Ishikawa (cell line): Measurements from ENCODE around the gene NOP14.

Experiments
- CEBPB ChIP-seq: IDR thresholded peaks from 2 replicates; pipeline ENCODE4 v1.6.1; 2012
- CREB1 ChIP-seq: IDR thresholded peaks from 2 replicates; pipeline ENCODE4 v1.6.1; 2012; ENCODE audit warnings: low read depth
- EGR1 ChIP-seq: IDR thresholded peaks from 2 replicates; pipeline ENCODE4 v1.6.1; 2012
- EP300 ChIP-seq: IDR thresholded peaks from 2 replicates; pipeline ENCODE4 v1.6.1; 2012; ENCODE audit warnings: borderline replicate concordance
- FOXM1 ChIP-seq: IDR thresholded peaks from 2 replicates; pipeline ENCODE4 v1.6.1; 2012; ENCODE audit warnings: low read depth, borderline replicate concordance
- NFIC ChIP-seq: IDR thresholded peaks from 2 replicates; pipeline ENCODE4 v1.6.1; 2012
- RAD21 ChIP-seq: IDR thresholded peaks from 2 replicates; pipeline ENCODE4 v1.6.1; 2012; ENCODE audit warnings: low read depth
- TAF1 ChIP-seq: IDR thresholded peaks from 2 replicates; pipeline ENCODE4 v1.6.1; 2012; ENCODE audit warnings: low read depth, mild to moderate bottlenecking
- TCF12 ChIP-seq: IDR thresholded peaks from 2 replicates; pipeline ENCODE4 v1.6.1; 2012; ENCODE audit warnings: low read depth
- TEAD4 ChIP-seq: IDR thresholded peaks from 2 replicates; pipeline ENCODE4 v1.6.1; 2012
- USF1 ChIP-seq: IDR thresholded peaks from 2 replicates; pipeline ENCODE4 v1.6.1; 2012
- YY1 ChIP-seq: IDR thresholded peaks from 2 replicates; pipeline ENCODE4 v1.6.1; 2012; ENCODE audit warnings: low read depth
- ZBTB7A ChIP-seq: IDR thresholded peaks from 2 replicates; pipeline ENCODE4 v1.6.1; 2012; ENCODE audit warnings: low read depth
- TF ChIP-seq, protein P1 (sequence below): IDR thresholded peaks from 2 replicates; pipeline ENCODE4 v1.6.1; 2012
- TF ChIP-seq, protein P2 (sequence below): IDR thresholded peaks from 2 replicates; pipeline ENCODE4 v1.6.1; 2012; ENCODE audit warnings: low read depth, mild to moderate bottlenecking

Gene NOP14

GRCh38 chr4:2968381-2968780, 5.2 kb upstream of the NOP14 start:
- TF ChIP-seq, protein P1, sequence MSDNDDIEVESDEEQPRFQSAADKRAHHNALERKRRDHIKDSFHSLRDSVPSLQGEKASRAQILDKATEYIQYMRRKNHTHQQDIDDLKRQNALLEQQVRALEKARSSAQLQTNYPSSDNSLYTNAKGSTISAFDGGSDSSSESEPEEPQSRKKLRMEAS: no peak
- no peak for TF ChIP-seq EP300
- no peak for TF ChIP-seq TAF1
- TF ChIP-seq ZBTB7A: no peak
- no peak for TF ChIP-seq NFIC
- TF ChIP-seq TEAD4: no peak
- no peak for TF ChIP-seq EGR1
- TF ChIP-seq RAD21: no peak
- TF ChIP-seq FOXM1: no peak
- no peak for TF ChIP-seq TCF12
- TF ChIP-seq, protein P2, sequence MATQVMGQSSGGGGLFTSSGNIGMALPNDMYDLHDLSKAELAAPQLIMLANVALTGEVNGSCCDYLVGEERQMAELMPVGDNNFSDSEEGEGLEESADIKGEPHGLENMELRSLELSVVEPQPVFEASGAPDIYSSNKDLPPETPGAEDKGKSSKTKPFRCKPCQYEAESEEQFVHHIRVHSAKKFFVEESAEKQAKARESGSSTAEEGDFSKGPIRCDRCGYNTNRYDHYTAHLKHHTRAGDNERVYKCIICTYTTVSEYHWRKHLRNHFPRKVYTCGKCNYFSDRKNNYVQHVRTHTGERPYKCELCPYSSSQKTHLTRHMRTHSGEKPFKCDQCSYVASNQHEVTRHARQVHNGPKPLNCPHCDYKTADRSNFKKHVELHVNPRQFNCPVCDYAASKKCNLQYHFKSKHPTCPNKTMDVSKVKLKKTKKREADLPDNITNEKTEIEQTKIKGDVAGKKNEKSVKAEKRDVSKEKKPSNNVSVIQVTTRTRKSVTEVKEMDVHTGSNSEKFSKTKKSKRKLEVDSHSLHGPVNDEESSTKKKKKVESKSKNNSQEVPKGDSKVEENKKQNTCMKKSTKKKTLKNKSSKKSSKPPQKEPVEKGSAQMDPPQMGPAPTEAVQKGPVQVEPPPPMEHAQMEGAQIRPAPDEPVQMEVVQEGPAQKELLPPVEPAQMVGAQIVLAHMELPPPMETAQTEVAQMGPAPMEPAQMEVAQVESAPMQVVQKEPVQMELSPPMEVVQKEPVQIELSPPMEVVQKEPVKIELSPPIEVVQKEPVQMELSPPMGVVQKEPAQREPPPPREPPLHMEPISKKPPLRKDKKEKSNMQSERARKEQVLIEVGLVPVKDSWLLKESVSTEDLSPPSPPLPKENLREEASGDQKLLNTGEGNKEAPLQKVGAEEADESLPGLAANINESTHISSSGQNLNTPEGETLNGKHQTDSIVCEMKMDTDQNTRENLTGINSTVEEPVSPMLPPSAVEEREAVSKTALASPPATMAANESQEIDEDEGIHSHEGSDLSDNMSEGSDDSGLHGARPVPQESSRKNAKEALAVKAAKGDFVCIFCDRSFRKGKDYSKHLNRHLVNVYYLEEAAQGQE: no peak
- TF ChIP-seq CEBPB: no peak
- no peak for TF ChIP-seq CREB1
- no peak for TF ChIP-seq USF1
- TF ChIP-seq YY1: no peak

DNA sequence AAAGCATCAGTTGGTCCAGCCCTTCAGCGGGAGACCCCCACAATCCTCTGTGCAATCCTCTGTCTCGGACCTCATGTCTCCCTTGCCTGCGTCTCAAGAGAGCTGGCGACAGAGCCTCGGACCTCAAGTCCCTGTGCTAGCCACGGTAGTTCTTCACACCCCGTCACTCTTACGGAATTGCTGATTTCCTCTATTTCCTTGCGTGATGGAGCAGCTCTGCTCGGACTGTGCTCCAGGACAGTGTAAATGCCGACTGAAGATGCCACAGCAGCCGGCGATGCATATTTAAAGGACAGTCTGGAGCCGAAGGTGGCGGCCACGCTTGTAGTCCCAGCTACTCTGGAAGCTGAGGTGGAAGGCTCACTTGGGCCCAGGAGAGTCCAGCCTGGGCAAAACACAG, 2.1 kb upstream of the NOP14 start:
- TF ChIP-seq CEBPB (no peak), USF1 (no peak), ZBTB7A (no peak), EP300 (no peak), NFIC (no peak), TCF12 (no peak), EGR1 (no peak), CREB1 (no peak), FOXM1 (no peak), RAD21 (no peak), TEAD4 (no peak), YY1 (no peak), TAF1 (no peak)
- TF ChIP-seq, protein P1: no peak
- TF ChIP-seq, protein P2: no peak

- TF ChIP-seq TAF1: no peak
- TF ChIP-seq EGR1: no peak
- no peak for TF ChIP-seq EP300
- TF ChIP-seq RAD21: no peak
- no peak for TF ChIP-seq NFIC
Measured at GRCh38 chr4:2964706-2965258, 1.6 kb upstream of the NOP14 start.

DNA sequence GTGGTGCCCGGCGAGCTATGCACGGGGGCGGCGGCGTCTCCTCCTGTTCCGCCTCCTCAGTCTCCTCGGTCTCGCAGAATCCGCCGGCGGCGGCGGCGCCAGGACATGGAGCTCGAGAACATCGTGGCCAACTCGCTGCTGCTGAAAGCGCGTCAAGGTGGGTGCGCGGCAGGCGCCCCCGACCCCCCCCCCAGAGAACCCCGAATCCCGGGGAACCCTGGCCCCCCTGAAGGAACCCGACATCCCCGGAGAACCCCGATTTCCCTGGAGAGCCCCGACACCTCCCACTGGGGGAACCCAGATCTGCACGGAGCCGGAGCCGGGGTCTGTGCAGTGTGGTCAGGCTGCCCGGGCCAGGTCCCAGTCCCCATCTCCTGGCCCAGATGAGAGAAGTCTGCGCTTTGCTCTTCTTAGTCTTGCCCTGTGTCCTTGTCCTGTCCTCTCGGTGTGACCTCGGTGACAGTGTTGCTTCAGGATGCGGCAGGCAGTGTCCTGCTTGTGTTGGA, 813 bp upstream of the NOP14 start:
- no peak for TF ChIP-seq ZBTB7A
- no peak for TF ChIP-seq CREB1
- no peak for TF ChIP-seq FOXM1
- peak; percentile 30; the same call in 1 of the 2 replicates for TF ChIP-seq TAF1
- no peak for TF ChIP-seq RAD21
- no peak for TF ChIP-seq EP300
- 0 out of 2 replicates have a peak, but pooled peaks have one; percentile 46 for TF ChIP-seq EGR1
- TF ChIP-seq, protein P1: no peak
- TF ChIP-seq TEAD4: no peak

- TF ChIP-seq TCF12: no peak
- TF ChIP-seq ZBTB7A: no peak; the same call in 1 of the 2 replicates
- TF ChIP-seq USF1: no peak
- TF ChIP-seq CREB1: no peak
- no peak for TF ChIP-seq FOXM1
- no peak for TF ChIP-seq RAD21
- TF ChIP-seq TAF1: no peak
- TF ChIP-seq CEBPB: no peak
- TF ChIP-seq TEAD4: no peak
- TF ChIP-seq EGR1: no peak
- no peak for TF ChIP-seq YY1
- TF ChIP-seq NFIC: no peak
- TF ChIP-seq, protein P1: no peak
- TF ChIP-seq, protein P2: no peak
- no peak for TF ChIP-seq EP300
Measured at GRCh38 chr4:2962614-2963174, 512 bp downstream of the NOP14 start.
